ENCODE measurements around the gene RXRA.

The RXRA gene

GRCh38 chr9:134379831-134380365 lies 53.6 kb downstream of the RXRA start:
- peaks cover 79 to 88% of the 10 kb centered on the region in 2 donors for H3K4me1 ChIP-seq (ENCODE audit: control insufficient read depth in 1 of 2, insufficient read depth in 2 of 2, low read length in 2 of 2)
- H3K9me3 ChIP-seq (ENCODE audit: control insufficient read depth in 1 of 2, low read length in 2 of 2), result no peaks in the 10 kb centered on the region
- no peaks in the 10 kb centered on the region for H3K27me3 ChIP-seq (ENCODE audit: control insufficient read depth in 1 of 2, insufficient read depth in 2 of 2, low read length in 2 of 2)
- H3K9ac ChIP-seq (ENCODE audit: low read depth in 1 of 2, low read length in 2 of 2), result no peak overlapping the region
- H3K36me3 ChIP-seq (ENCODE audit: control insufficient read depth in 1 of 2, insufficient read depth in 2 of 2, low read length in 2 of 2), result no peaks in the 10 kb centered on the region
- no peak overlapping the region for H3K27ac ChIP-seq (ENCODE audit: low read depth, low read length)
- no peak overlapping the region for H3K4me3 ChIP-seq (ENCODE audit: low read depth in 1 of 2, low read length in 2 of 2)

- no peak overlapping the region for H3K27ac ChIP-seq (ENCODE audit: low read depth, low read length)
- H3K9me3 ChIP-seq (ENCODE audit: control insufficient read depth in 1 of 2, low read length in 2 of 2), result no peaks in the 10 kb centered on the region
- H3K9ac ChIP-seq (ENCODE audit: low read depth in 1 of 2, low read length in 2 of 2), result no peak overlapping the region
- peaks cover 75 to 88% of the 10 kb centered on the region in 2 donors for H3K4me1 ChIP-seq (ENCODE audit: control insufficient read depth in 1 of 2, insufficient read depth in 2 of 2, low read length in 2 of 2)
- H3K27me3 ChIP-seq (ENCODE audit: control insufficient read depth in 1 of 2, insufficient read depth in 2 of 2, low read length in 2 of 2), result no peaks in the 10 kb centered on the region
- H3K4me3 ChIP-seq (ENCODE audit: low read depth in 1 of 2, low read length in 2 of 2), result no peak overlapping the region
- no peaks in the 10 kb centered on the region for H3K36me3 ChIP-seq (ENCODE audit: control insufficient read depth in 1 of 2, insufficient read depth in 2 of 2, low read length in 2 of 2)
Observed at GRCh38 chr9:134380542-134381271, 54.5 kb downstream of the RXRA start.

GRCh38 chr9:134381272-134381661 lies 55.0 kb downstream of the RXRA start:
- Histone ChIP-seq H3K4me3 (ENCODE audit: low read depth in 1 of 2, low read length in 2 of 2) (no peak overlapping the region), H3K27me3 (ENCODE audit: control insufficient read depth in 1 of 2, insufficient read depth in 2 of 2, low read length in 2 of 2) (no peaks in the 10 kb centered on the region), H3K27ac (ENCODE audit: low read depth, low read length) (no peak overlapping the region), H3K4me1 (ENCODE audit: control insufficient read depth in 1 of 2, insufficient read depth in 2 of 2, low read length in 2 of 2) (peaks cover 74 to 88% of the 10 kb centered on the region in 2 donors), H3K9me3 (ENCODE audit: control insufficient read depth in 1 of 2, low read length in 2 of 2) (no peaks in the 10 kb centered on the region), H3K36me3 (ENCODE audit: control insufficient read depth in 1 of 2, insufficient read depth in 2 of 2, low read length in 2 of 2) (no peaks in the 10 kb centered on the region), H3K9ac (ENCODE audit: low read depth in 1 of 2, low read length in 2 of 2) (peak overlapping the region in 1 of 2 donors; percentile 54)

GRCh38 chr9:134381671-134382516 lies 55.6 kb downstream of the RXRA start:
- Histone ChIP-seq H3K27me3 (ENCODE audit: control insufficient read depth in 1 of 2, insufficient read depth in 2 of 2, low read length in 2 of 2) (no peaks in the 10 kb centered on the region), H3K4me3 (ENCODE audit: low read depth in 1 of 2, low read length in 2 of 2) (peak overlapping the region in 1 of 2 donors; percentile 51), H3K9me3 (ENCODE audit: control insufficient read depth in 1 of 2, low read length in 2 of 2) (no peaks in the 10 kb centered on the region), H3K36me3 (ENCODE audit: control insufficient read depth in 1 of 2, insufficient read depth in 2 of 2, low read length in 2 of 2) (no peaks in the 10 kb centered on the region), H3K9ac (ENCODE audit: low read depth in 1 of 2, low read length in 2 of 2) (peak overlapping the region in 1 of 2 donors; percentile 54), H3K4me1 (ENCODE audit: control insufficient read depth in 1 of 2, insufficient read depth in 2 of 2, low read length in 2 of 2) (peaks cover 73 to 86% of the 10 kb centered on the region in 2 donors), H3K27ac (ENCODE audit: low read depth, low read length) (no peak overlapping the region)

- peak overlapping the region; percentile 51 for H3K27ac ChIP-seq (ENCODE audit: low read depth, low read length)
- H3K4me1 ChIP-seq (ENCODE audit: control insufficient read depth in 1 of 2, insufficient read depth in 2 of 2, low read length in 2 of 2), result peaks cover 73 to 86% of the 10 kb centered on the region in 2 donors
- H3K4me3 ChIP-seq (ENCODE audit: low read depth in 1 of 2, low read length in 2 of 2), result peak overlapping the region in 1 of 2 donors; percentile 51
- no peaks in the 10 kb centered on the region for H3K9me3 ChIP-seq (ENCODE audit: control insufficient read depth in 1 of 2, low read length in 2 of 2)
- no peaks in the 10 kb centered on the region for H3K36me3 ChIP-seq (ENCODE audit: control insufficient read depth in 1 of 2, insufficient read depth in 2 of 2, low read length in 2 of 2)
- peak overlapping the region; percentile 54 for H3K9ac ChIP-seq (ENCODE audit: low read depth in 1 of 2, low read length in 2 of 2)
- H3K27me3 ChIP-seq (ENCODE audit: control insufficient read depth in 1 of 2, insufficient read depth in 2 of 2, low read length in 2 of 2), result no peaks in the 10 kb centered on the region
Observed at GRCh38 chr9:134382733-134383132, 56.5 kb downstream of the RXRA start.

- Histone ChIP-seq H3K27me3 (ENCODE audit: control insufficient read depth in 1 of 2, insufficient read depth in 2 of 2, low read length in 2 of 2) (no peaks in the 10 kb centered on the region), H3K27ac (ENCODE audit: low read depth, low read length) (peak overlapping the region; percentile 51), H3K4me1 (ENCODE audit: control insufficient read depth in 1 of 2, insufficient read depth in 2 of 2, low read length in 2 of 2) (peaks cover 73 to 86% of the 10 kb centered on the region in 2 donors), H3K36me3 (ENCODE audit: control insufficient read depth in 1 of 2, insufficient read depth in 2 of 2, low read length in 2 of 2) (no peaks in the 10 kb centered on the region), H3K4me3 (ENCODE audit: low read depth in 1 of 2, low read length in 2 of 2) (peak overlapping the region in 1 of 2 donors; percentile 51), H3K9ac (ENCODE audit: low read depth in 1 of 2, low read length in 2 of 2) (peak overlapping the region; percentile 54), H3K9me3 (ENCODE audit: control insufficient read depth in 1 of 2, low read length in 2 of 2) (no peaks in the 10 kb centered on the region)
Observed at GRCh38 chr9:134383148-134383547, 56.9 kb downstream of the RXRA start.

GRCh38 chr9:134384811-134385479 lies 58.7 kb downstream of the RXRA start:
- peaks cover 67 to 80% of the 10 kb centered on the region in 2 donors for H3K4me1 ChIP-seq (ENCODE audit: control insufficient read depth in 1 of 2, insufficient read depth in 2 of 2, low read length in 2 of 2)
- H3K27ac ChIP-seq (ENCODE audit: low read depth, low read length), result peak overlapping the region; percentile 32
- H3K36me3 ChIP-seq (ENCODE audit: control insufficient read depth in 1 of 2, insufficient read depth in 2 of 2, low read length in 2 of 2), result no peaks in the 10 kb centered on the region
- H3K9me3 ChIP-seq (ENCODE audit: control insufficient read depth in 1 of 2, low read length in 2 of 2), result no peaks in the 10 kb centered on the region
- H3K9ac ChIP-seq (ENCODE audit: low read depth in 1 of 2, low read length in 2 of 2), result no peak overlapping the region
- H3K4me3 ChIP-seq (ENCODE audit: low read depth in 1 of 2, low read length in 2 of 2), result no peak overlapping the region
- no peaks in the 10 kb centered on the region for H3K27me3 ChIP-seq (ENCODE audit: control insufficient read depth in 1 of 2, insufficient read depth in 2 of 2, low read length in 2 of 2)

GRCh38 chr9:134385915-134386314 lies 59.7 kb downstream of the RXRA start:
- H3K9ac ChIP-seq (ENCODE audit: low read depth in 1 of 2, low read length in 2 of 2), result no peak overlapping the region
- H3K27ac ChIP-seq (ENCODE audit: low read depth, low read length), result no peak overlapping the region
- H3K9me3 ChIP-seq (ENCODE audit: control insufficient read depth in 1 of 2, low read length in 2 of 2), result no peaks in the 10 kb centered on the region
- no peaks in the 10 kb centered on the region for H3K36me3 ChIP-seq (ENCODE audit: control insufficient read depth in 1 of 2, insufficient read depth in 2 of 2, low read length in 2 of 2)
- peaks cover 76 to 82% of the 10 kb centered on the region in 2 donors for H3K4me1 ChIP-seq (ENCODE audit: control insufficient read depth in 1 of 2, insufficient read depth in 2 of 2, low read length in 2 of 2)
- H3K4me3 ChIP-seq (ENCODE audit: low read depth in 1 of 2, low read length in 2 of 2), result no peak overlapping the region
- H3K27me3 ChIP-seq (ENCODE audit: control insufficient read depth in 1 of 2, insufficient read depth in 2 of 2, low read length in 2 of 2), result no peaks in the 10 kb centered on the region

- H3K9ac ChIP-seq (ENCODE audit: low read depth in 1 of 2, low read length in 2 of 2), result no peak overlapping the region
- H3K4me3 ChIP-seq (ENCODE audit: low read depth in 1 of 2, low read length in 2 of 2), result no peak overlapping the region
- no peak overlapping the region for H3K27ac ChIP-seq (ENCODE audit: low read depth, low read length)
- H3K27me3 ChIP-seq (ENCODE audit: control insufficient read depth in 1 of 2, insufficient read depth in 2 of 2, low read length in 2 of 2), result no peaks in the 10 kb centered on the region
- peaks cover 74 to 81% of the 10 kb centered on the region in 2 donors for H3K4me1 ChIP-seq (ENCODE audit: control insufficient read depth in 1 of 2, insufficient read depth in 2 of 2, low read length in 2 of 2)
- H3K9me3 ChIP-seq (ENCODE audit: control insufficient read depth in 1 of 2, low read length in 2 of 2), result no peaks in the 10 kb centered on the region
- H3K36me3 ChIP-seq (ENCODE audit: control insufficient read depth in 1 of 2, insufficient read depth in 2 of 2, low read length in 2 of 2), result no peaks in the 10 kb centered on the region
Observed at GRCh38 chr9:134386951-134387831, 60.9 kb downstream of the RXRA start.

Data from duodenal mucosa (tissue), 2 donors.